GM15510 (cell line): ENCODE data around the gene MBTPS2.

Experiments
- POLR2A ChIP-seq: IDR thresholded peaks from 3 replicates; pipeline ENCODE4 v1.6.1; 2011; ENCODE audit warnings: borderline replicate concordance; ENCODE audit not compliant: insufficient read length; ENCODE audit errors: extremely low read depth

Gene MBTPS2

GRCh38 chrX:21840193-21840545 is 752 bp downstream of the MBTPS2 start:
- TF ChIP-seq POLR2A, result no peak

DNA sequence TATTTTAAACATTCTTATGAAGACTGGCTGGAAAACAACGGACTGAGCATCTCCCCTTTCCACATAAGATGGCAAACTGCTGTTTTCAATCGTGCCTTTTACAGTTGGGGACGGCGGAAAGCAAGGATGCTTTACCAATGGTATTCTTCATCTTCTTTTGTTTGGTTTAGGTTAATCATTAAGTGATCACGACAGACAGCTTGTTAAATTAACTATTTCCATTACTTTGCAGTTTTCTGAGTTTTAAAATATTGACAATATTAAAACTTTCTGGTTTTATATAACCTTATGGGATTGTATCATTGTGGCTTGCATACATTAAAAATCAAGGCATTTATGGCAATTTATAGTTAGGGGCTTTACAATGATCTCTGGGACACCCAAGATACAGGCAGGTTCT is 3.8 kb downstream of the MBTPS2 start:
- TF ChIP-seq POLR2A, result no peak

- TF ChIP-seq POLR2A, result no peak
Observed at GRCh38 chrX:21845096-21845495, 5.7 kb downstream of the MBTPS2 start.

GRCh38 chrX:21847342-21847741 is 7.9 kb downstream of the MBTPS2 start:
- no peak for TF ChIP-seq POLR2A

- no peak for TF ChIP-seq POLR2A
Observed at GRCh38 chrX:21853578-21853977, 14.2 kb downstream of the MBTPS2 start.

GRCh38 chrX:21855937-21856415 is 16.6 kb downstream of the MBTPS2 start, which contains the start of gene YY2:
YY2 (plus strand) TSS chrX:21855987; CDS start chrX:21856485, 498 bp downstream.
- no peak for TF ChIP-seq POLR2A

GRCh38 chrX:21856504-21856903 is 17.1 kb downstream of the MBTPS2 start:
- TF ChIP-seq POLR2A, result no peak

DNA sequence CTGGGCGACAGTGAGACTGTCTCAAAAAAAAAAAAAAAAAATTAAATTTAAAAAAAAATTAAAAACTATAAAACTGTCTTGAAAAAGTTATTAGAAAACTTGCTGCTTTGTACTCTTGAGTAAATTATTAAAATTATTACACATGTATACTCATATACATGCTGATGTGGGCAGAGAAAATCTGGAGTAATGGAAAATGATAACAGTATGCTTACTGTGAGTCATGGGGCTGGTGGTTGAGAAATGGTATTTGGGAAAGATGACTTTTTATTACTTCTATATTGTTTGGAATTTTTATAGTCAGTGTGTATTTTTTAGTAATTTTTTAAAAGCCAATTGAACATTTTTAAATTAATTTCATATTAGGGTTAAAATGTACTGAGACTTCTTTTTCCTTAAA is 23.8 kb downstream of the MBTPS2 start:
- TF ChIP-seq POLR2A, result no peak

- no peak for TF ChIP-seq POLR2A
Observed at GRCh38 chrX:21865436-21865835, 26.0 kb downstream of the MBTPS2 start.

GRCh38 chrX:21870494-21870893 is 31.1 kb downstream of the MBTPS2 start:
- TF ChIP-seq POLR2A, result no peak

GRCh38 chrX:21873063-21873775 is 33.8 kb downstream of the MBTPS2 start:
- no peak for TF ChIP-seq POLR2A

- no peak for TF ChIP-seq POLR2A
Observed at GRCh38 chrX:21875013-21875412, 35.6 kb downstream of the MBTPS2 start.

GRCh38 chrX:21881881-21882574 is 42.6 kb downstream of the MBTPS2 start:
- TF ChIP-seq POLR2A, result no peak

DNA sequence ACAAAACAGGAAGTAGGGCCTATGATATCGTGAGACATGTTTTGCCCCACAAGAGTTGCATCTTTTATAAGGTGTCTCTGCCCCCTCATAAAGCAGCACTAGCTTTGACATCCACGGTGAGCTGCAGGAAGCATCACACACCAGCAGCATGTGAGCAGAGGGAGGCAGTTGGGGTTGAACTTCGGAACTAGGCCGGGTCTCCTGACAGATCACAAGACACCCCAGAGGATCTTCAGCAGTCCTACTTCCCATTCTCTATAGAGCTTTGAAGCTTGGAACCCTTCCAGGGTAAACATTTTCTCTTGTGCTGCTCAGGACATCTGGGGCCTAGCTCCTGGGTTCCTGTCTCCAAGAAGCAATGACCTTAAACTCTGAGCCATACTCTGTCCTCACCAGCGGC is 43.8 kb downstream of the MBTPS2 start:
- TF ChIP-seq POLR2A, result no peak

DNA sequence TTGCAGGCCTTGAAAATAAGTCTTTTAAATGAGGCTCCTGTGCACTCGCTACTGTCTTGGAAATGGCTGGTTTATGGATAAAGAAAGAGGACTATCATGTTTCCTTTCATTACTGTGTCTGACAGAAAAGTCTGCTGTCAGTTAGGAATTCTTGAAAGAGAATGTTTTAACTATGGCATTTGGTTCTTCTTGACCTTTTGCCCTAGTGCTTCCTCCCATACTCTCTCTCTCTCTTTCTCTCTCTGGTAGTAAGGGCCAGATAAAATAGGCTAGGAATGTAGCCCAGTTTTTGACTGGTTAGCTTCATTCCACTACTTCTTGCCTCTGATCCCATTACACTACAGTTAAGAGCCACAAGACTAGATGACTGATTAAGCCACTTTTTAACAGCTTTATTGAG is 46.2 kb downstream of the MBTPS2 start:
- no peak for TF ChIP-seq POLR2A

DNA sequence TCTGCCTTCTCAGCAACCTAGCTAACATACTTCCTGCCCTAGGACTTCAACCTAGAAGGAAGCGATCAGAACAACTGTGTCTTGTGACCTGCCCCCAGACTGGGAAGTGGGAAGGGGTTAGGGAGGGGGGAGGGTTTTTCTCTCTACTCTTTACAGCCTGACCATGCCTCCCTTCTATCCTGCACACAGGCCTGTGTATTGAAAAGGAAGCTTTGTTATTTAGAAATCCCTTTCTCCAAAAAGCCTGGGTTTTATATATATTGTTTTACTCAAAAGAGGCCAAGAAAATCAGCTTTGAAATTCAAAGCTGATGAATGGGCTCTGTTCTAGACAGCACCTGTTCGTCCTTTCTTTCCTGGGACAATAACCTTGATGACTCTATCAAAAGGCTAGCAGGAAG is 65.9 kb downstream of the MBTPS2 start:
- TF ChIP-seq POLR2A, result no peak

DNA sequence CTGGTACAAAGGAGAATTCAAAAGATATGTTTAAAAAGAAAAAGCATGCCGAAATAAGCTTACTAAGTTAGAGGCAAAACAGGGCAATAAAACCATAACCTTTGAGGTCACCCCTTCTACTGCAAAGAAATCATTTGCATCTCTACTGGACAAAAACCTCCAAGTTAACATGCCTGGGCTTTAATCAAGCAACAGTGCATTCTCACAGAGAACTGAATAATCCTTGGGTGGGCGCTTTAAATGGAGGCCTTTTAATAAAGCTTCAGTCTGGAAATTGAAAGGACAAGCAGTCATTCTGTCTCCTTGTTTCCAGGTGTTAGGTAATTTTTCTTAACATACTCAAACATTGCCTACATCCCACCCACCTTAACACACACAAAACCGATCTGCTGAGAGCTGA is 66.5 kb downstream of the MBTPS2 start:
- TF ChIP-seq POLR2A, result no peak

- no peak for TF ChIP-seq POLR2A
Observed at GRCh38 chrX:21907260-21907659, 67.8 kb downstream of the MBTPS2 start.
